SKM-1 (cell line): ENCODE results near the gene TMEM198.

Experiments used
- DNase-seq: peaks from one replicate; lab custom pipeline; 2025; ENCODE audit not compliant: unreplicated experiment; lab: John Stamatoyannopoulos, UW

Gene TMEM198

DNA sequence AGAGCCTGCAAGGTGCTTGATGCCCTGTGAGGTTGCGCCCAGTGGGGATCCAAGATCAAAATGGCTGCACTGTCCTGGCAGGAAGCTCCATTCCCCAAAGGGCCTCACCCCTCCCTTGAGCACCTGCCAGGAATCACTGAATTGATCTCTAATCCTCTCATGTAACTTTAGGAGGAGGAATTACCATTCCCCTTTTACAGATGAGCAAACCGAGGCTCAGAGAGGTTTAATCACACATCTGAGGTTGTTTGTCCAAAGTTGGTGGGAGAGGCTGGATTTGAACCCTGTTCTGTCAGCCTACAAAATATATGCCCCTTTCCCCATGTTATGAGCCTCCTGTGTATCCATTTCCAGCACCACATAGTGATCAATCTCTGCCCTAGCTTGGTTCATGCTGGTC lies 19.0 kb upstream of the TMEM198 start:
- DNase-seq, result no peak

DNA sequence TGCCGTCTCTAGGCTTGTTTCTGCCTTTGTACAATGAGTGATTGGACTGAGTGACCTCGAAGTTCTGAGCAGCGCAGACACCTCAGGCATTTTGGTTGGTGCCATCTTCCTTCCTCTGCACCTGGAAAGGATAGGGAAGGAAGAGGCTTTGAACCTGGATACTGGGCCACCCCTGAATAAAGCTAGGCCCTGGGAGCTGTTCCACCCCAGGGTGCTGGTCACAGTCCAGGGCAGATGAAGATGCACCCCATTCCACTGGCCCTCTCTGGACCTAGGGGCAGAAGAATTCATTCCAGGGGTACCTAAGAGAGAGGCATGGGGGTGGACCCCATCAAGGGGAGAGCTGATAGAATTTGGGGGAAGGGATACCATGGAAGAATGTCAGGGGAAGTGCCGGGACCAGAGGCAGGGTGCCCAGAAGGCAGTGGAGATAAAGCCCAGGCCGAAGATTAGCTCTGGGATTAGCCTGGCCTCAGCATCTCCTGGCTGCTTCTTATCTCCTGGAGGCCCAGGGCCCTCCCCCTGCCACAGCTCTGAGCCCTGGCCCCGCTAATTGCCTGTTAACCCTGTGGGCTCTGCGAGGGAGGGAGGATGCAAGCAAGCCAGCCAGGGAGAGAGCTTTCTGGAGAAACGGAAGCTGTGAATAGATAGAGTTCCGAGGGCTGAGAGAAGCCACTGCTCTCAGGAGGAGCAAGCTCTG lies 18.1 kb upstream of the TMEM198 start:
- DNase-seq, result no peak

DNA sequence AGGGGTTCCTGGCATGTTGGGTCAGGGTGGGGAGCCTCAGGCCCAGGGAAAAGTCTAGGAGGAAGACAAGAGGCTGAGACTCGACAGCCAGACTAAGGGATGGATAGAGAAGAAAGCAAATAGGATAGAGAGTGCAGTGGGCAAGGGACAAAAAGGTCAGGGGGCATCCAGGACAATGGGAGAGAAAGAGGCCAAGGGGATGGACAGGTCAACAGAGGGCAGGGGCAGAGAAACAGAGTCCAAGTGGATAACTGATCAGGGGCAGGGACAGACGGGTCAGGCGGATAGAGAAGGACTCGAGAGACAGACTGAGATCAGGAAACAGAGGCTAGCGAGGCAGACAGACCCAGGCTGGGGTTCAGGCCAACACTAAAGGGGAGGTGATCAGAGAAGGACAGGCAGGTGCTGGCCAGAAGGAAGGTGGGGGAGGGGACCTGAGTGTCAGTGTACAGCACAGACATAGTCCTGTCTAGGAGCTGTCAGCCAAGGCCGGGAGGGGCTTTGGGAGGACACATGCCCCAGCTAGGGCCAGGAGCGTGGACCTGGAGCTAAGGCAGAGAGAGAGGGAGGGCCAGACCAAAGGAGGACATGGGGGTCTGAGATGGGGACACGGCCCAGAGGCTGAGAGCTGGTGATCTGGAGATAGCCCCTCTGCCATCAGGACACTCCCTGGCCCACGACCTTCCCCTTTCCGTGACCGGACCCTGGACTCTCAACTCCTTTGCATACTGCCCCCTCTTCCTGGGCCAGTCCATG lies 17.3 kb upstream of the TMEM198 start:
- DNase-seq, result no peak

DNA sequence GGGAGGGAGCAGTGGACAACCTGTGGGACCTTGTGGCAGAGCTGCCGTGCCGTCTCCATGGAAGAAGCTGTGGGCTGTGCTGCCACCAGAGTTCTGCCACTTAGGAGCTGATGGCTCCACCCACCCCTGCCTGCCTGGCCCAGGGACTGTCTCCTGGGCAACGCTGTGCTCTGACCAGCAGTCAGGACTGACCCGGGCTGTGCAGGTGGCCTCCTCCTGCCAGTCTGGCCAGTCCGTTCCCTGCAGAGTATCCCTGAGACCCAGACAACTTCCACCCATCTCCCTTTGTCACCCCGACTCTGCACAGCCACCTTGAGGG lies 16.8 kb upstream of the TMEM198 start:
- DNase-seq, result no peak

DNA sequence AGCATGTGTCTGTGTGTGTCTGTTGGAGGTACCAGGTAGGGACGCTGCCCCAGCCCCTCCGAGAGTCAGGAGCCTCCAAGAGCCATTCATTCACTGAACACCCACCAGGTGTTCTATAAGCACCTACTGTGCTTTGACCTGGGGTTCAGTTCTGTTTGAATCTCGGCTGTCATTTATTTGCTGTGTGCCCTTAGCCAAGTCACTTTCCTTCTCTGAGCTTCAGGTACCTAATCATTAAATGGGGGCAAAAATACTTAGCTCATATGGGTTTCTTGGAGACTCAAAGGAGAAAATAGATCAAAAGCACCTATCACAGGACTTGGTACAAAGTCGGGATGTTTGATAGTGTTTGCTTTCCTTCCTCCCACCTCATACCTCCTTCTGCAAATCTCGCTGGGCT lies 16.4 kb upstream of the TMEM198 start:
- no peak for DNase-seq

DNA sequence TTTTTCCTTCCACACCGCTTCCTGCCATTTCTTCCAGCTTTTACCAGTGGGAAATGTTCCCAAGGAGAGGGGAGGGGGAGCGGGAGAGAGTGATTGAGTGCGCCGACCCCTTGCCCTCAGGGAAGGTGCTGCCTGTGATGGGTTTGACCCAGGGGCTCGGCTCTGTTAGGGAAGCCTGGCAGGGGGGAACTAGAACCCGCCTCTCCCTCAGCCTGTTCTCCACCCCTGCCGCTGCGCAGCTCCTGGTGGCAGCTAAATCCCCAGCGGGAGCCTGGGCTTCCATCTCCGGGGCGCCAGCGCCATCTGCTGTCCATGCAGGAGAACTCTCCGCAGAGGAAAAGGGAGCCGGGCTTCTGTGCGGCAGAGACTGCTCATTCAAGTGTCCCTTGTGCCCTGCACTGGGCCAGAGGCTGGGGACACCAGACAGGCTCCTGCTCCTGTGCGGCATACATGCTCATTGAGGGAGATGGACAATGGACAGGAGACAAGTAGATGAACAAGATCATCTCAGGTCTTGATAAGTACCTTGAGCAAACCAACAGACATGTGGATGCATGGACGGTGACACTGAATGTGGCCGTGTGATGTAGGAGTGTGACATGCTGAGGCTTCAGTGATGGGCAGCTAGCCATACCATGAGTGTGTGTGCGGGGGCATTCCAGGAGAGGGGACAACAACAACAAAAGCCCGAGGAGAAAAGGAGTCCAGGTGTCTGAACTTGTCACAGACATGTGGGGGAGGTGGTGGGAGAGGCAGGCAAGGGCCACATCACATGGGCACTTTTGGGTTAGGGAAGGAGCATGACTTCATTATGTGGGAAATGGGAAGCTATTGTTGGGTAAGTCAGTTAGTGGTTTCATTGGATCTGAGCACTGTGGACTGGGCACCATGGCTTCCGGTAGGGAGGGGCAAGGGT lies 13.5 kb upstream of the TMEM198 start:
- DNase-seq, result peak; percentile 72

DNA sequence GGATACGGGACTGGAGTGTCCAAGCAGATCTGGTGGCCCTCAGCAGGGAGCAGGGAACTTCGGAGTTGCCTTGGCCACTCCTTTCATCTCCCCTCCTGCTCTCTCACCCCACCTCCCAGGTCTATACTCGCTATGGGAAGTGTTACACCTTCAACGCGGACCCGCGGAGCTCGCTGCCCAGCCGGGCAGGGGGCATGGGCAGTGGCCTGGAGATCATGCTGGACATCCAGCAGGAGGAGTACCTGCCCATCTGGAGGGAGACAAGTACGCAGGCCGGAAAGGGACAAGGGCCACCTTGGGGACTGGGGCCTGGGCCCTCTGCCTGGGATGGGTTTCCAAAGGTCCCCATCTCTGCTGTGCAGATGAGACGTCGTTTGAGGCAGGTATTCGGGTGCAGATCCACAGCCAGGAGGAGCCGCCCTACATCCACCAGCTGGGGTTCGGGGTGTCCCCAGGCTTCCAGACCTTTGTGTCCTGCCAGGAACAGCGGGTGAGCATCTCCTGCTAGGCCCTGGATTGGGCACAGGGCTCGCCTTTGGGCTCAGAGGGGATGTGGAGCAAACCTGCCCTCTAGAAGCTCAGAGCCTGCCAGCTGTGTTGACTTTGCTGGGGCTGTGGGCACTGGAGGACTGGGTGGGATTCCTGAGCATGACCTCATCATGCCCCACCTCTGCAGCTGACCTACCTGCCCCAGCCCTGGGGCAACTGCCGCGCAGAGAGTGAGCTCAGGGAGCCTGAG lies 12.0 kb upstream of the TMEM198 start:
- no peak for DNase-seq

DNA sequence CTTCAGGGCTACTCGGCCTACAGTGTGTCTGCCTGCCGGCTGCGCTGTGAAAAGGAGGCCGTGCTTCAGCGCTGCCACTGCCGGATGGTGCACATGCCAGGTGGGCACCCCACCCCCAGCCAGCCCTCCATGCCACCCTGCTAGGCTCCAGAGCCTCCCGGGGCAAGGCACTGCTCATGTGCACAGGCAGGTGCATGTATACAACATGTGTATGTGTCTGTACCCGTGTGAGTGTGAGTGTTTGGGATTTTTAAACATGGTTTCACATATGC lies 11.5 kb upstream of the TMEM198 start:
- no peak for DNase-seq

DNA sequence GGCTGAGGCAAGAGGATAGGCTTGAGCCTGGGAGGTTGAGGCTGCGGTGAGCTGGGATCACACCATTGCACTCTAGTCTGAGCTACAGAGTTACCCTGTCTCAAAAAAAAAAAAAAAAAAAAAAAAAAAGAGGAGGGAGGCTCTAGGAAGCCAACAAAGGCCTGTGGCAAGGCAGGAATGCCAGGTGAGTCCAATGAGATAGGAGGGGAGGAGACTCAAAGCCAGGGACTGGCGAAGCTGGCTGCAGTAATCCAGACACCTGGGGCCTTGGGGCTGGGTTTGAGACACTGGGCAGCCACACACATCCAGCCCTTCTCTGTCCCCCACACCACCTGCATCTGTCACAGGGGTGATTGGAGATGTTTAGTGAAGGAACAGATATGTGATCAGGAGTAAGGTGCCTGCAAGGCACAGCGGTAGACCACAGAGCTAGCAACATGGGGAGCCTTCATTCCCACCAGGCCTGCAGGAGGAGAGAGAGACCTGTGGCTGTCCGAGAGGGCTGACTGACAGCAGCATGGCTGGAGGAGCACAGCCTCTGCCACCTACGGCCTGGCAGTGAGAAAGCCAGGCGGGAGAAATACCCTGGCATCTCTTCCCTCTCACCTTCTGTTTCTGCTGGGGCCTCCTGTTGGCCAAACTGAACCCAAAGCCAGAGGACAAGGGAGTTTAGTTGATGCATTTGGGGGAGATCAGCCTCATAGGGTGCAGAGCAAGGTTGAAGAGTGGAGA lies 9.7 kb upstream of the TMEM198 start:
- DNase-seq, result no peak

DNA sequence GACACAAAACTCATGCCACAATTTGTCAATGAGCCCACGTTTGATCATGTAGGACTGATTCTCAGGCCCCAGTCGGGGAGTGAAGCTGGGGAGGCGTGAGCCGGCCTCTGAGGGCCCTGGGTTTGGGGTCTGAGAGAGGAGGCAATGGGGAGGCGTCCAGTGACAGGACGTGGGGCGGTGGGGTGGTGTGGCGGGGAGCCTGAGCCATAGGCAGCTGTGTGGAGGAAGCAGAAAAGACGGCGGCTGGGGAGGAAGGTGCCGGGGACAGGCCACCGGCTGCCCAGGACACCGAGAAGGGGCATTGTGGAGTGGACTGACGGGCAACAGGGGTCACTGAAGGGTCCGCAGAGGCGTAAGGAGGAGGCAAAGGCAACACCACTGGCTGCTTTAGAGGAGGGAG lies 7.4 kb upstream of the TMEM198 start:
- no peak for DNase-seq

DNA sequence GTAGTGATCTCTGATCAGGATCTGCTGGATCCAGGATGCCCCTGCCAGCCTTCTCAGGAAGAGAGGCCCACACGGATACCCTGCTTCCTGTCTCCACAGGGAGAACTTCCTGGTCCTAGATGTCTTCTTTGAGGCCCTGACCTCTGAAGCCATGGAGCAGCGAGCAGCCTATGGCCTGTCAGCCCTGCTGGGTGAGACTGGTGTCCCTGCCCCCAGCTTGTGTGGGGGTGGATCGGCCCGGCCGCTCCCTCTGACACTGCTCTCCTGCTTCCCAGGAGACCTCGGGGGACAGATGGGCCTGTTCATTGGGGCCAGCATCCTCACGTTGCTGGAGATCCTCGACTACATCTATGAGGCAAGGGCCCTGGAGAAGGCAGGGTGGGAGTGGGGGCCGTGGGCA lies 6.9 kb upstream of the TMEM198 start:
- DNase-seq, result no peak

DNA sequence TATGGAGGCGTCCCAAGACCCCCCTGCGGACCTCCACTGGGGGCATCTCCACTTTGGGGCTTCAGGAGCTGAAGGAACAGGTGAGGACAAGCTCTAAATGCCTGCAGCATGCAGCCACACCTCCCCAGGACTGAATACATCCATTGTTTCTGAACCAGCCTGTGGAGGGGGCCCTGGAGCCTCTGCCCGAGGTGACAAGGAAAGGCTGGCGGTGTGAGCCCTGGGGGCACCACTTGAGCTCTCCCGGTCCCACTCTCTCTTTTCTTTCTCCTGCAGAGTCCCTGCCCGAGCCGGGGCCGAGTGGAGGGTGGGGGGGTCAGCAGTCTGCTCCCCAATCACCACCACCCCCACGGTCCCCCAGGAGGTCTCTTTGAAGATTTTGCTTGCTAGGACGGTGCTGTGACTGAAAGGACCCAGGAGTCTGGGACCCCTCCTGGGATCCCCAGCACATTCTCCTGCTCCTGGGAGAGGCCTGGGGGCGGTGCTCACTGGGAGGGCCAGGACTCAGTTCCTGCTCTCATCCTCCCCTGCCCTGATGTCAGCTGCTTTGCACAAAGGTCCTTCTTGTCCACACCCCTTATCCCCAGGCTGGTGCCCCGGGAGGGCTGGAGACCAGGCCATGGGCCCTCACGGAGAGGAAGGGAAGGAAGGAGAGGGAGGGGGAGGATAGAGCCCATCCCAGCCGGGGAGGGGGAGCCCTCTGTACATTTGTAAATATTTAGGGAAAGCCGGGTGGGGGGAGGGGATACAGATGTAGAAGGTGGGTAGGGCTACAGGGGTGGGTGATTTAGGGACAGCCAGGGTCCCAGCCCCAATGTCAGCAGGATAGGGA lies 6.0 kb upstream of the TMEM198 start:
- DNase-seq, result no peak

DNA sequence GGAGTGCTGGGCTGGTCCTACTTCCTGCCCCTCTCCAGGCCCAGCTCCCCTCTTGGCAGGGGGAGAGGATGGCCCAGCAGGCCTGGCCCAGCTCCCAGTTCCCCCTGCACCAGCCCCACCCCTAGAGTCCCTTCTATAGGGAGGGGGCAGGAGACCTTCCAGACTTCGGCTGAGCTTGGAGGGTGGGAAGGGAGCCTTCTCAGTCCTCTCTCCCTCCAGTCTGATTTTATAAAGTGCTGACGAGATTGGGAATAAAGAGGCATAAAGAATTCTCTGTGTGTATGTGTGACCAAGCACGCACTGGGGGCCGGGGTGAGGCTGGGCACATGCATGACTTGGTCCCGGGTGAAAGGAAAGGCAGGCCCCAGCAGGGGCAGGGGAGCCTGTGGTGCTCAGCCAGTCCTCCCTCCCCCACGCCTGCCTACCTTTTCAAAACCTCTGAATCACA lies 5.3 kb upstream of the TMEM198 start:
- no peak for DNase-seq

DNA sequence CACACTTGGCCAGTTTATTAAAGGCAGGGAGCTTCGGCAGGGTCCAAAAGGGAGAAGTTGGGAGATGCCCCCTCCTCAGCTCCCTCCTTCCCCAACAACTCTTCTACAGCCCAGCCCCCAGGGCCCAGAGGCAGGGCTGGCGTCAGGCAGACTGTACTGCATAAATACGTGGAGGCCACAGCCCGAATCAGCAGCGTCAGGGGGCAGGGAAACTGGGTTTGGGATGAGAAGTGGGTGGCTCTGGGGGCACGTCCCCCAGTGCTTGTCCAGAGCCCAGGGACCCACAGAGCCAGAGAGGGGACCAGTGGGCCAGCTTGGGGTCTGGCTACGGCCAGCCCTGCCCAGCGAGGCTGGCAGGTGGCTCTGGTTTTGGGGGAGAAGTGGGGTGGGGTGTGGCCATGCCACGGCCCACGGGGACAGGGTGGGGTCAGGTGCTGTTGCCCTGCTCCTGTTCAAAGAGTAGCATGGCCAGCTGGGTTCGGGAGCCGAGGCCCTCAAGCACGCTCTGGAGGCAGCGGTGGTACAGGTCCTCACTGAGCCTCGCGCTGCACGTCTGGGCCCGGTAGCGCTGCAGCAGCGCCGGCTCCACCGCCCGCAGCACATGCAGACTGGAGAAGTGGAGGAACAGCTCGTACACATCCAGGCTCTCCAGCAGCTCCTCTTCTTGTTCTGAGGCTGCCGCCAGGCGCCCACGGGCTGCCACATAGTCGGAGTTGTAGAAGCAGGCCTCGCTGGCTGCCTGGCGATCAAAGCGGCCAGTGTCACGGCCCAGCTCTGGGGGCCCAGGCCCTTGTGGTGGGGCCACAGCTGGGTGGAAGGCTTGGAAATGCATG lies 4.7 kb upstream of the TMEM198 start:
- DNase-seq, result no peak

DNA sequence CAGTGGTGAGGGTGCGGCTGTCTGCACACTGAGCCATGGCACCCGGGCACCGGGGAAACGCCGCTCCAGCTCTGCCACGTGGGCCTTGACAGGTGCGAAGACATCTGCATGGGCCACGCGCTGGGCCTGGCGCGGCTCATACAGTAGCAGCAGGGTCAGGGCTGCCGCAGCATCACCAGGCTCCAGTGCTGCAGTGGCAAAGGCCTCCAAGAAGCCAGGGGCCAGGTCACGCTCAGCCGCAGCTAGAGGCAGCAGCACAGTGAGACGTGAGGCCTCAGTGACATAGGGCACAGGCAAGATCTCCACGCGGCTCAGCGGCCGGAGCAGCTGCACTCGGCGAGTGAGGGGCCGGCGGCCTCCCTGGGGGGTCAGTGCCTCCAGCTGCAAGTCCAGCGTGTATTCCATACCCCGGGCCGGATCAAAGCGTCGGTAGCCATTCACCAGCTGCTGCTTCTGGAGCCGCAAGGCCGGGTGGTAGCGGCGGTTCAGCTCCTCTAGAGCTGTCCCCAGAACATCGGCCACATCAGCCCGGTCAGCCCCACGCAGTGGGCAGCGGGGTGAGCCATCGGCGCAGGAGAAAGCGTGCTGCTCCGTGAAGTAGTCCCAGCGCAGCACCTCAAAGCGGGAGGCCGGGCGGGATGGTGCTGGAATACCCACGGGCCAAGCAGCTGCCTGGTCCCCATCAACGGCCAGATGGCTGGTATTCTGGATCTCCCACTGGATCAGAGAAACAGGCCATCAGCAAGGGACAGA lies 3.7 kb upstream of the TMEM198 start:
- DNase-seq, result no peak

DNA sequence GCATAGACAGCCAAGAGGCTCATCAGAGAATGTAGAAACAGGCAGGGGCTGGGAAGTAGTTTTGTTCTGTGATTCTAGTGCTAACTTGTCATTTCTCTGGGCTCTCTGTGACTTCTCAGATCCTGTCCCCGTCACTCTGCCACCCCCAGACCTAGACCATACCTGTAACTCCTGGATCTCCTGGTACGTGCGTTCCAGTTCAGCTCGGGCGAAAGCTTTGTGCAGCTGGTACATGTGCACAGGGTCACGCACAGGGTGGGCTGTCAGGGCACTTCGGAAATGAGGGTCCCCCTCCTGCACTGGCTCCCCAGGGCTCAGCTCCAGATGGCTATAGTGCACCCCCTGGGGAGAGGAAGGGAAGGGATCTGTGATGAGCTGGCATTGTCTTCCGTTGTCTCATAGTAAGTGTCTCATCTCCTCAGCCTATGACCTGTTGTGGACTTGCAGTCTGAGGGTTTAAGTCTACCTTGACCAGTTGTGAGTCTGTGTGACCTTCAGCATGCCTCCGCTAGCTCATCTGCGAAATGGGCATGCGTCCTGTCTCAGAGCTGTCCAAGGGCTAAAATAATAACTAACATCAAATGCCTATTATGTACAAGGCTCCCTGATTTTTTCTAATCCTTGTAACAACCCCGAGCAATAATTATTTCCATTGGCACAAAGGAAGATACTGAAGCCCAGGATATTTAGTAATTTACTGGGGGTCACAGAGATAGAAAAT lies 2.9 kb upstream of the TMEM198 start:
- no peak for DNase-seq

DNA sequence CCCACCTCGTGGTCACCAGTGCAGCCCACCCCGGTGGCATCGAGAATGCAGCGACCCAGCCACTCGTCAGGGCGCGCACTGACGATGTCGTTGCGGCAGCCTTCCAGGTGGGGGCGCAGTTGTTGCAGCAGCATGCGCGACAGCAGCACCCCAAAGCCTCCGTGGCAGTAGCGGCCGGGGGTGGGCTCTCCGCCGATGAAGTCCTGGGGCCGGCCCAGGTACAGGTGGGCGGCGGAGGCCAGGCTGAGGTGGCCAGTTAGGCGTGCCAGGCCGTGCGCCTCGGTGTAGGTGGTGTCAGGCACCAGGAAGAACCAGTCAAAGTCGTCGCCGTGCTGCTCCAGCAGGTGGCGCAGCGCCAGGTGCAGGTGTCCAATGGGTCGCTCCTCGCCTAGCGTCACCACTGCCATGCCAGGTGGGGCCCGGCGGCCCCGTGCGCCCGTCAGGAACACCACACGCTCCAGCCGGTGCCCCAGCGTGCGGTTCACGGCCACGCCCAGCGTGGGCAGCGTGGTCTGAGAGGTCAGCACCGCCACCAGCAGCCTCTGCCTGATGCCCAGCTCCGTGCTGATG lies 2.1 kb upstream of the TMEM198 start:
- DNase-seq, result peak; percentile 38
